GM23338 (cell line): ENCODE measurements around the gene SMURF1. TPM values are rescaled to one million over a fixed set of nuclear protein-coding genes. Genes with fewer than 3 reads are reported as not detected.

Experiments
- ATAC-seq: fragments of 200-7000 bp; cut with Tn5 transposase; 3 replicates; pipeline ENCODE4 v1.9.1; 2020
- DNase-seq: peaks from one replicate; pipeline ENCODE4 v3.0.0-alpha.2; 2015; ENCODE audit warnings: low spot score
- H2AFZ ChIP-seq: fragments of 200-600 bp; sonication (generic); 2 replicates; pipeline ENCODE4 v1.8.0; 2016; ENCODE audit warnings: antibody characterized with exemption, mild to moderate bottlenecking, moderate library complexity
- H3F3A ChIP-seq: fragments of 200-600 bp; sonication (generic); replicated peaks from 2 replicates; pipeline ENCODE4 v1.8.0; 2017; ENCODE audit warnings: antibody characterized with exemption, mixed run types, low read depth
- H3K27ac ChIP-seq: fragments of 200-600 bp; sonication (generic); 2 replicates; pipeline ENCODE4 v1.6.1; 2016; ENCODE audit warnings: low read depth
- H3K27me3 ChIP-seq: fragments of 200-600 bp; sonication (generic); 2 replicates; pipeline ENCODE4 v1.8.0; 2016; ENCODE audit warnings: mild to moderate bottlenecking, mixed run types, moderate library complexity; ENCODE audit not compliant: insufficient read depth
- H3K36me3 ChIP-seq: fragments of 200-600 bp; sonication (generic); 2 replicates; pipeline ENCODE4 v1.8.0; 2016; ENCODE audit warnings: mild to moderate bottlenecking; ENCODE audit not compliant: insufficient read depth
- H3K4me1 ChIP-seq: fragments of 200-600 bp; sonication (generic); 2 replicates; pipeline ENCODE4 v1.8.0; 2016; ENCODE audit warnings: mild to moderate bottlenecking, moderate library complexity; ENCODE audit not compliant: insufficient read depth
- H3K4me2 ChIP-seq: fragments of 200-600 bp; sonication (generic); 2 replicates; pipeline ENCODE4 v1.7.1; 2017; ENCODE audit warnings: mixed run types
- H3K4me3 ChIP-seq: fragments of 200-600 bp; sonication (generic); 2 replicates; pipeline ENCODE4 v1.6.1; 2016; ENCODE audit warnings: mixed run types
- H3K79me2 ChIP-seq: fragments of 200-600 bp; sonication (generic); replicated peaks from 2 replicates; pipeline ENCODE4 v1.8.0; 2017; ENCODE audit warnings: mild to moderate bottlenecking; ENCODE audit not compliant: insufficient read depth
- H3K9me2 ChIP-seq: fragments of 200-600 bp; sonication (generic); 2 replicates; pipeline ENCODE4 v1.8.0; 2017; ENCODE audit not compliant: insufficient read depth
- H4K20me1 ChIP-seq: fragments of 200-600 bp; sonication (generic); replicated peaks from 2 replicates; pipeline ENCODE4 v1.8.0; 2017; ENCODE audit warnings: mild to moderate bottlenecking; ENCODE audit not compliant: insufficient read depth
- H3K27ac Mint-ChIP-seq: 2 replicates; pipeline ENCODE4 v1.8.0; 2020; ENCODE audit warnings: inconsistent platforms, mild to moderate bottlenecking, moderate library complexity, mixed read lengths
- H3K27me3 Mint-ChIP-seq: 3 replicates; pipeline ENCODE4 v1.8.0; 2022; ENCODE audit warnings: low read depth, mild to moderate bottlenecking, moderate library complexity, mixed read lengths, inconsistent platforms; ENCODE audit not compliant: insufficient read depth, poor library complexity
- H3K36me3 Mint-ChIP-seq: 3 replicates; pipeline ENCODE4 v1.8.0; 2021; ENCODE audit warnings: low read depth, mild to moderate bottlenecking, inconsistent platforms, moderate library complexity, mixed read lengths
- H3K4me1 Mint-ChIP-seq: 3 replicates; pipeline ENCODE4 v1.8.0; 2020; ENCODE audit warnings: mild to moderate bottlenecking, inconsistent platforms, mixed read lengths
- H3K4me3 Mint-ChIP-seq: 3 replicates; pipeline ENCODE4 v1.8.0; 2021; ENCODE audit warnings: moderate library complexity, mild to moderate bottlenecking, inconsistent platforms, mixed read lengths
- H3K9me3 Mint-ChIP-seq: 3 replicates; pipeline ENCODE4 v1.8.0; 2020; ENCODE audit warnings: moderate library complexity, mild to moderate bottlenecking, inconsistent platforms, mixed read lengths
- CREB1 ChIP-seq: fragments of 250-450 bp; sonication (Bioruptor Pico); IDR thresholded peaks from 2 replicates; pipeline ENCODE4 v1.5.0; 2020; ENCODE audit warnings: low read depth, mild to moderate bottlenecking, moderate library complexity
- EZH2phosphoT487 ChIP-seq: fragments of 200-600 bp; sonication (generic); IDR thresholded peaks from one replicate; pipeline ENCODE4 v1.8.1; 2018; ENCODE audit warnings: antibody characterized with exemption; ENCODE audit not compliant: unreplicated experiment
- ZNF462 ChIP-seq: fragments of 250-450 bp; sonication (Bioruptor Pico); IDR thresholded peaks from 2 replicates; pipeline ENCODE4 v1.5.0; 2020; ENCODE audit warnings: mild to moderate bottlenecking, moderate library complexity
- polyA plus RNA-seq: library from polyadenylated mRNA; unstranded; fragments of >200 nt; fragmentation: Nextera tagmentation; extraction: Ambion mirVana; gene quantifications from 2 replicates; pipeline ENCODE4 v1.2.1, GENCODE V29; 2016
- total RNA-seq: library from RNA; depleted of rRNA; stranded (reverse); fragments of >200 nt; shearing (Covaris generic); gene quantifications from 2 replicates; pipeline ENCODE4 v1.2.3, GENCODE V29; 2014

SMURF1 gene
- total and polyA plus RNA-seq, 2 experiments from 2014 or later: 5.8 to 23.9 TPM

DNA sequence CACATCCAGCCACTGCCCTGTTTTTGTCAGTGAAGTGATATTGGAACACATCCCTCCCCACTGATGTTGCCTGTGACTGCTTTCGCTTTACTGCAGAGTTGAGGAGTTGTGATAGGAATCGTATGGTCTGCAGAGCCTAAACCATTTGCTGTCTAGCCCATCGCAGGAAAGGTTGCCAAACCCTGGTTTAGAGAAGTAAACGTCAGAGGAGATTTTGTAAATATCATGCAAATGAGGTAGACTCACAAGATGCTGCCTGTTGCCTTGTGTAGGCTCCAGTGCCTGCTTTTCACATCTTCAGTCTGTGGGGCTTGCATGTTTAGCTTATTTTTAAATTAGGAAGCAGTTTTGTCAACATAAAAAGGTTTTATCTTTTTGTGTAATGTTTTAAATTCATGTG is 158.5 kb downstream of the SMURF1 start:
- Mint-ChIP-seq H3K4me3 (no peak overlapping the region), H3K36me3 (peaks cover 97% of the 10 kb centered on the region)
- ATAC-seq: no peak

More for the DNA sequence above, 158.5 kb downstream of the SMURF1 start:
- Histone ChIP-seq H3K4me1 (no peaks in the 10 kb centered on the region), H3K9me2 (no peaks in the 10 kb centered on the region), H3K79me2 (no peaks in the 10 kb centered on the region), H3K27me3 (no peaks in the 10 kb centered on the region), H3K36me3 (peaks cover 53% of the 10 kb centered on the region), H2AFZ (no peak overlapping the region), H3K4me2 (no peak overlapping the region), H4K20me1 (peaks cover 6% of the 10 kb centered on the region), H3F3A (no peaks in the 10 kb centered on the region), H3K27ac (no peak overlapping the region), H3K4me3 (no peak overlapping the region)
- peaks cover 7% of the 10 kb centered on the region; the same call in 1 of the 3 replicates for H3K9me3 Mint-ChIP-seq
- TF ChIP-seq ZNF462 (CRISPR knock-in tag) (no peak), CREB1 (CRISPR knock-in tag) (no peak), EZH2phosphoT487 (no peak)
- no peaks in the 10 kb centered on the region for H3K4me1 Mint-ChIP-seq
- no peak overlapping the region for H3K27ac Mint-ChIP-seq
- DNase-seq: no peak
- H3K27me3 Mint-ChIP-seq: peaks cover 7% of the 10 kb centered on the region
